ENCODE results near the gene PDE5A.

- no peak for TF ChIP-seq POLR2A (IDR thresholded peaks at IDR 0.05; ENCODE audit: low read depth, low read length)
- TF ChIP-seq TAF1 (IDR thresholded peaks at IDR 0.05; ENCODE audit: borderline replicate concordance, low read depth, low read length), result no peak
- TF ChIP-seq POLR2AphosphoS5 (IDR thresholded peaks at IDR 0.05; ENCODE audit: low read depth, low read length), result no peak
Measured at GRCh38 chr4:119626943-119627266, 1.7 kb downstream of the PDE5A start.
